GM12878 (cell line): Measurements from ENCODE around the gene FAM89B. TPM values are rescaled to one million over a fixed set of nuclear protein-coding genes. Genes with fewer than 3 reads are reported as not detected.

Experiments used
- ATAC-seq: fragments of 200-7000 bp; cut with Tn5 transposase; 3 replicates; pipeline ENCODE4 v1.9.1; 2020; ENCODE audit warnings: mild to moderate bottlenecking, moderate library complexity
- BruUV-seq: library from RNA; stranded (reverse); fragments of 400-500 nt; replicated peaks from 2 replicates; lab custom pipeline; 2021; lab: Mats Ljungman, UMichigan
- CTCF ChIA-PET: fragments of 300-600 bp; sonication (Branson Sonifier 250); formaldehyde crosslinking; extraction: SDS; loops from one replicate; lab custom pipeline; 2021; ENCODE audit warnings: inconsistent platforms; lab: Yijun Ruan, JAX
- POLR2A ChIA-PET: fragments of 350-600 bp; formaldehyde crosslinking; extraction: SDS; loops from one replicate; lab custom pipeline; 2021; ENCODE audit warnings: inconsistent platforms; lab: Charles Lee
- RAD21 ChIA-PET: fragments of 300-600 bp; sonication (Branson Sonifier 250); formaldehyde crosslinking; loops from one replicate; lab custom pipeline; 2023; ENCODE audit warnings: antibody characterized with exemption; ENCODE audit not compliant: unreplicated experiment; lab: Charles Lee
- SMC1A ChIA-PET: fragments of 300-600 bp; sonication (Branson Sonifier 250); formaldehyde crosslinking; loops from one replicate; lab custom pipeline; 2023; ENCODE audit not compliant: unreplicated experiment, uncharacterized antibody; lab: Charles Lee
- DNase-seq: peaks from one replicate; pipeline ENCODE4 v3.0.0-alpha.2; 2011; ENCODE audit warnings: low read depth, low spot score
- FAIRE-seq: peaks from 3 replicates; lab custom pipeline; 2011; peaks lifted over from hg19 to GRCh38; lab: Jason Lieb, UNC
- H2AFZ ChIP-seq: 2 replicates; pipeline ENCODE4 v1.6.0; 2011; ENCODE audit warnings: low read depth, low read length, control low read depth; ENCODE audit not compliant: control insufficient read depth
- H3K27ac ChIP-seq: 2 replicates; pipeline ENCODE4 v1.5.1; 2011; ENCODE audit warnings: control low read depth; ENCODE audit not compliant: control insufficient read depth, insufficient read depth
- H3K27me3 ChIP-seq, 2 experiments: replicated peaks in 1 of 2; 2 replicates each; pipeline versions ENCODE4 v1.6.0 to v1.6.1; 2011; ENCODE audit warnings: low read length in 1 of 2; ENCODE audit not compliant: control insufficient read depth in 2 of 2, insufficient read depth in 2 of 2
- H3K36me3 ChIP-seq, 2 experiments: 2 replicates each; pipeline ENCODE4 v1.5.1; 2011; ENCODE audit warnings: low read length in 1 of 2; ENCODE audit not compliant: control insufficient read depth in 2 of 2, insufficient read depth in 2 of 2
- H3K4me1 ChIP-seq: 2 replicates; pipeline ENCODE4 v1.6.1; 2011; ENCODE audit warnings: mild to moderate bottlenecking, low read length, moderate library complexity, mixed read lengths; ENCODE audit not compliant: control insufficient read depth, insufficient read depth
- H3K4me2 ChIP-seq: 2 replicates; pipeline ENCODE4 v1.6.0; 2011; ENCODE audit warnings: control low read depth; ENCODE audit not compliant: control insufficient read depth, insufficient read depth
- H3K4me3 ChIP-seq: fragments of 200-600 bp; sonication (generic); 2 replicates; pipeline ENCODE4 v1.5.1; 2016
- H3K79me2 ChIP-seq: 2 replicates; pipeline ENCODE4 v1.6.0; 2011; ENCODE audit warnings: low read length; ENCODE audit not compliant: control insufficient read depth, insufficient read depth
- H3K9ac ChIP-seq: 2 replicates; pipeline ENCODE4 v1.8.0; 2011; ENCODE audit warnings: low read length, control low read depth, mixed read lengths; ENCODE audit not compliant: control insufficient read depth, insufficient read depth
- H3K9me3 ChIP-seq: replicated peaks from 3 replicates; pipeline ENCODE4 v1.5.1; 2011; ENCODE audit warnings: mild to moderate bottlenecking, low read length; ENCODE audit not compliant: control insufficient read depth, insufficient read depth
- H4K20me1 ChIP-seq: 2 replicates; pipeline ENCODE4 v1.6.0; 2011; ENCODE audit not compliant: control insufficient read depth, insufficient read depth
- DPF2 ChIP-seq: fragments of 450-650 bp; IDR thresholded peaks from 2 replicates; pipeline ENCODE4 v1.6.1; 2017; ENCODE audit warnings: mild to moderate bottlenecking
- EP300 ChIP-seq, 2 experiments: fragments of 150-350 bp in 1 of 2; IDR thresholded peaks; 2 replicates each; pipeline ENCODE4 v1.6.1; 2011 to 2012; ENCODE audit warnings: low read depth in 2 of 2, low read length in 2 of 2, borderline replicate concordance in 1 of 2, improper control_type of control experiment in 1 of 2, inconsistent platforms in 1 of 2; ENCODE audit not compliant: control insufficient read depth in 1 of 2
- HDAC2 ChIP-seq: fragments of 200-600 bp; sonication (generic); IDR thresholded peaks from 2 replicates; pipeline ENCODE4 v1.6.1; 2017
- NR2C1 ChIP-seq: fragments of 450-650 bp; IDR thresholded peaks from 2 replicates; pipeline ENCODE4 v1.6.1; 2017; ENCODE audit warnings: antibody characterized with exemption, mild to moderate bottlenecking, moderate library complexity
- NR2C2 ChIP-seq: IDR thresholded peaks from 2 replicates; pipeline ENCODE4 v1.6.1; 2011; ENCODE audit warnings: borderline replicate concordance, low read depth; ENCODE audit not compliant: control insufficient read depth, insufficient read length
- PKNOX1 ChIP-seq: fragments of 450-650 bp; IDR thresholded peaks from 2 replicates; pipeline ENCODE4 v1.6.1; 2016; ENCODE audit warnings: mild to moderate bottlenecking
- RAD21 ChIP-seq: IDR thresholded peaks from 2 replicates; pipeline ENCODE4 v1.6.1; 2011; ENCODE audit warnings: mild to moderate bottlenecking, low read depth, low read length, moderate library complexity; ENCODE audit not compliant: insufficient read depth
- SUPT20H ChIP-seq: IDR thresholded peaks from 2 replicates; pipeline ENCODE4 v1.6.1; 2011; ENCODE audit warnings: low read depth, mild to moderate bottlenecking, low read length, moderate library complexity, borderline replicate concordance; ENCODE audit not compliant: control insufficient read depth
- TARDBP ChIP-seq: IDR thresholded peaks from 2 replicates; pipeline ENCODE4 v1.6.1; 2016; ENCODE audit warnings: borderline replicate concordance
- ZNF207 ChIP-seq: fragments of 450-650 bp; IDR thresholded peaks from 2 replicates; pipeline ENCODE4 v1.6.1; 2014; ENCODE audit warnings: antibody characterized with exemption, mild to moderate bottlenecking, borderline replicate concordance
- ZNF217 ChIP-seq: fragments of 450-650 bp; IDR thresholded peaks from 2 replicates; pipeline ENCODE4 v1.6.1; 2017; ENCODE audit warnings: antibody characterized with exemption, mild to moderate bottlenecking
- WGBS: methylation state at CpG from one replicate; pipeline ENCODE4 v1.1.6; 2016; ENCODE audit warnings: low lambda C conversion rate; ENCODE audit not compliant: insufficient replicate concordance, insufficient coverage; ENCODE audit errors: missing lambda C conversion rate; 5-methylcytosine and 5-hydroxymethylcytosine counted together
- in situ Hi-C: fragments of 300-500 bp; cut with MboI; formaldehyde crosslinking; loops from 9 replicates; pipeline ENCODE4 v1.14.3; 2018; ENCODE audit warnings: mixed read lengths
- intact Hi-C: fragments of 100-400 bp; cut with micrococcal nuclease; formaldehyde crosslinking; loops from one replicate; pipeline ENCODE4 v1.14.2; 2022; ENCODE audit not compliant: unreplicated experiment
- polyA plus RNA-seq, 11 experiments: library from polyadenylated mRNA; depleted of rRNA in 4 of 11; unstranded in 6 of 11; stranded (reverse) in 5 of 11; fragments of >200 nt; fragmentation: Nextera tagmentation in 4 of 11; fragmentation: Illumina TruSeq in 1 of 11; extraction: Ambion mirVana in 4 of 11; extraction: Trizol in 1 of 11; gene quantifications; 1 replicate in 1 of 11; 2 replicates in 10 of 11; pipeline versions ENCODE4 v1.2.1 to v1.2.3, GENCODE V29; 2011 to 2016; ENCODE audit warnings: inconsistent platforms in 2 of 11, missing spikeins in 2 of 11, low read depth in 1 of 11
- total RNA-seq, 4 experiments: library from RNA; depleted of rRNA in 3 of 4; stranded (reverse); fragments of >200 nt in 3 of 4; fragmentation: Illumina TruSeq in 1 of 4; extraction: Trizol in 1 of 4; gene quantifications; 2 replicates each; pipeline versions ENCODE4 v1.2.1 to v1.2.3, GENCODE V29; 2013 to 2021

Gene FAM89B
- total and polyA plus RNA-seq, 10 of the 15 experiments (the other 5 are each of a cell fraction or from before 2014, with no cell fraction given): 0.34 to 36.7 (median 9.8) TPM

- no peak overlapping the region for H3K4me3 ChIP-seq
- in situ Hi-C loops (no loop called here), intact Hi-C loops (no loop called here)
- ChIA-PET SMC1A (interaction anchor here (1.6 to 4.1 kb wide), 5 partner anchors 24 to 71 kb away, joined by 7 to 48 read pairs (median 21); partner anchors contain the start of genes FAM89B, MAP3K11, PCNX3 and ZNRD2), CTCF (interaction anchor here (0.6 to 4.2 kb wide), 7 partner anchors 8 to 110 kb away, joined by 3 to 89 read pairs (median 29); partner anchors contain the start of genes EHBP1L1, FAM89B, KCNK7 and ZNRD2), POLR2A (interaction anchor here (0.7 to 3.7 kb wide), 3 partner anchors 29 to 340 kb away, joined by 3 to 34 read pairs (median 6); partner anchors contain the start of genes FAM89B and ZNRD2), RAD21 (interaction anchor here (3.0 to 4.1 kb wide), 3 partner anchors 28 to 51 kb away, joined by 18 to 58 read pairs (median 57); partner anchors contain the start of genes FAM89B and ZNRD2)
- no peak overlapping the region for H2AFZ ChIP-seq
- H3K4me1 ChIP-seq: peaks cover 20% of the 10 kb centered on the region
- H3K9me3 ChIP-seq: no peaks in the 10 kb centered on the region
- H3K36me3 ChIP-seq: peaks cover 0 to 3% of the 10 kb centered on the region in 2 experiments; a peak in 2 of 4 replicates
- DNase-seq (no peak), ATAC-seq (no peak), FAIRE-seq (no peak)
- WGBS: 64% methylated on average over 3 of the region's 3 CpGs
- no peaks in the 10 kb centered on the region for H3K27me3 ChIP-seq
- no peaks in the 10 kb centered on the region for H3K79me2 ChIP-seq
- TF ChIP-seq EP300 (IDR thresholded peaks at IDR 0.05; ENCODE audit: borderline replicate concordance in 1 of 2, control insufficient read depth in 1 of 2, low read depth in 2 of 2, low read length in 2 of 2): no peak
- TF ChIP-seq RAD21: no peak
- no peak for TF ChIP-seq HDAC2
- TF ChIP-seq NR2C2: no peak
- no peak for TF ChIP-seq ZNF207
- no peak for TF ChIP-seq TARDBP
- no peak for TF ChIP-seq ZNF217
- no peak for TF ChIP-seq NR2C1
- TF ChIP-seq DPF2: no peak
- TF ChIP-seq PKNOX1: no peak
- TF ChIP-seq SUPT20H: no peak
- BruUV-seq: no TSS peak
- H3K9ac ChIP-seq: no peak overlapping the region
- H3K27ac ChIP-seq: no peak overlapping the region
- H4K20me1 ChIP-seq: no peaks in the 10 kb centered on the region
- H3K4me2 ChIP-seq: no peak overlapping the region
Observed at GRCh38 chr11:65542738-65543390, 29.5 kb upstream of the FAM89B start.
